ENCODE data around the gene TECTB.

Gene TECTB

GRCh38 chr10:112308125-112308502 is 24.9 kb downstream of the TECTB start:
- Mint-ChIP-seq H3K9me3 (ENCODE audit: low read depth) (no peaks in the 10 kb centered on the region), H3K27ac (no peak overlapping the region), H3K27me3 (peaks cover 16% of the 10 kb centered on the region), H3K4me3 (no peak overlapping the region), H3K36me3 (no peaks in the 10 kb centered on the region), H3K4me1 (ENCODE audit: low read depth) (no peaks in the 10 kb centered on the region)

GRCh38 chr10:112311481-112311880 is 28.3 kb downstream of the TECTB start:
- H3K9me3 Mint-ChIP-seq (ENCODE audit: low read depth), result no peaks in the 10 kb centered on the region
- peaks cover 21% of the 10 kb centered on the region for H3K27me3 Mint-ChIP-seq
- no peak overlapping the region for H3K4me3 Mint-ChIP-seq
- no peak overlapping the region for H3K27ac Mint-ChIP-seq
- H3K4me1 Mint-ChIP-seq (ENCODE audit: low read depth), result no peaks in the 10 kb centered on the region
- no peaks in the 10 kb centered on the region for H3K36me3 Mint-ChIP-seq

- H3K27ac Mint-ChIP-seq, result no peak overlapping the region
Measured at GRCh38 chr10:112313234-112313633, 30.0 kb downstream of the TECTB start.

GRCh38 chr10:112313911-112314310 is 30.7 kb downstream of the TECTB start:
- H3K27me3 Mint-ChIP-seq, result peaks cover 14% of the 10 kb centered on the region
- no peak overlapping the region for H3K4me3 Mint-ChIP-seq
- H3K9me3 Mint-ChIP-seq (ENCODE audit: low read depth), result no peaks in the 10 kb centered on the region
- no peaks in the 10 kb centered on the region for H3K4me1 Mint-ChIP-seq (ENCODE audit: low read depth)
- H3K36me3 Mint-ChIP-seq, result no peaks in the 10 kb centered on the region
- H3K27ac Mint-ChIP-seq, result no peak overlapping the region

More at GRCh38 chr10:112313234-112313633, 30.0 kb downstream of the TECTB start:
- no peaks in the 10 kb centered on the region for H3K36me3 Mint-ChIP-seq
- H3K27me3 Mint-ChIP-seq, result peaks cover 16% of the 10 kb centered on the region
- H3K9me3 Mint-ChIP-seq (ENCODE audit: low read depth), result no peaks in the 10 kb centered on the region
- no peak overlapping the region for H3K4me3 Mint-ChIP-seq
- H3K4me1 Mint-ChIP-seq (ENCODE audit: low read depth), result no peaks in the 10 kb centered on the region

- H3K4me3 Mint-ChIP-seq, result no peak overlapping the region
- H3K27ac Mint-ChIP-seq, result no peak overlapping the region
- H3K36me3 Mint-ChIP-seq, result no peaks in the 10 kb centered on the region
- peaks cover 14% of the 10 kb centered on the region for H3K27me3 Mint-ChIP-seq
- no peaks in the 10 kb centered on the region for H3K9me3 Mint-ChIP-seq (ENCODE audit: low read depth)
- no peaks in the 10 kb centered on the region for H3K4me1 Mint-ChIP-seq (ENCODE audit: low read depth)
Measured at GRCh38 chr10:112314822-112315474, 31.7 kb downstream of the TECTB start.

GRCh38 chr10:112327678-112328077 is 44.5 kb downstream of the TECTB start:
- no peak overlapping the region for H3K27ac Mint-ChIP-seq
- H3K4me1 Mint-ChIP-seq (ENCODE audit: low read depth), result peaks cover 1% of the 10 kb centered on the region
- H3K4me3 Mint-ChIP-seq, result no peak overlapping the region
- no peaks in the 10 kb centered on the region for H3K9me3 Mint-ChIP-seq (ENCODE audit: low read depth)
- H3K27me3 Mint-ChIP-seq, result peaks cover 6% of the 10 kb centered on the region
- no peaks in the 10 kb centered on the region for H3K36me3 Mint-ChIP-seq

GRCh38 chr10:112330162-112330561 is 47.0 kb downstream of the TECTB start:
- H3K36me3 Mint-ChIP-seq, result no peaks in the 10 kb centered on the region
- H3K9me3 Mint-ChIP-seq (ENCODE audit: low read depth), result no peaks in the 10 kb centered on the region
- H3K27ac Mint-ChIP-seq, result no peak overlapping the region
- H3K4me1 Mint-ChIP-seq (ENCODE audit: low read depth), result peaks cover 1% of the 10 kb centered on the region
- H3K4me3 Mint-ChIP-seq, result no peak overlapping the region
- H3K27me3 Mint-ChIP-seq, result peaks cover 4% of the 10 kb centered on the region

GRCh38 chr10:112330607-112331160 is 47.5 kb downstream of the TECTB start:
- Mint-ChIP-seq H3K36me3 (no peaks in the 10 kb centered on the region), H3K4me3 (no peak overlapping the region), H3K4me1 (ENCODE audit: low read depth) (peaks cover 1% of the 10 kb centered on the region), H3K27ac (no peak overlapping the region), H3K27me3 (no peaks in the 10 kb centered on the region), H3K9me3 (ENCODE audit: low read depth) (no peaks in the 10 kb centered on the region)

- Mint-ChIP-seq H3K36me3 (no peaks in the 10 kb centered on the region), H3K9me3 (ENCODE audit: low read depth) (no peaks in the 10 kb centered on the region), H3K27me3 (no peaks in the 10 kb centered on the region), H3K4me3 (no peak overlapping the region), H3K27ac (no peak overlapping the region), H3K4me1 (ENCODE audit: low read depth) (peaks cover 5% of the 10 kb centered on the region)
Measured at GRCh38 chr10:112332022-112332421, 48.8 kb downstream of the TECTB start.

- Mint-ChIP-seq H3K4me1 (ENCODE audit: low read depth) (peaks cover 5% of the 10 kb centered on the region), H3K9me3 (ENCODE audit: low read depth) (no peaks in the 10 kb centered on the region), H3K27me3 (peaks cover 3% of the 10 kb centered on the region), H3K4me3 (no peak overlapping the region), H3K36me3 (no peaks in the 10 kb centered on the region), H3K27ac (no peak overlapping the region)
Measured at GRCh38 chr10:112332509-112333228, 49.5 kb downstream of the TECTB start.

GRCh38 chr10:112333452-112333851 is 50.3 kb downstream of the TECTB start:
- H3K4me1 Mint-ChIP-seq (ENCODE audit: low read depth), result peaks cover 5% of the 10 kb centered on the region
- H3K27ac Mint-ChIP-seq, result no peak overlapping the region
- H3K4me3 Mint-ChIP-seq, result no peak overlapping the region
- H3K9me3 Mint-ChIP-seq (ENCODE audit: low read depth), result no peaks in the 10 kb centered on the region
- no peaks in the 10 kb centered on the region for H3K36me3 Mint-ChIP-seq
- peaks cover 3% of the 10 kb centered on the region for H3K27me3 Mint-ChIP-seq

GRCh38 chr10:112335111-112335867 is 52.1 kb downstream of the TECTB start:
- no peaks in the 10 kb centered on the region for H3K36me3 Mint-ChIP-seq
- H3K4me3 Mint-ChIP-seq, result no peak overlapping the region
- no peak overlapping the region for H3K27ac Mint-ChIP-seq
- H3K4me1 Mint-ChIP-seq (ENCODE audit: low read depth), result peaks cover 5% of the 10 kb centered on the region
- peaks cover 5% of the 10 kb centered on the region for H3K27me3 Mint-ChIP-seq
- no peaks in the 10 kb centered on the region for H3K9me3 Mint-ChIP-seq (ENCODE audit: low read depth)

- peaks cover 5% of the 10 kb centered on the region for H3K27me3 Mint-ChIP-seq
Measured at GRCh38 chr10:112335868-112336265, 52.7 kb downstream of the TECTB start.

GRCh38 chr10:112336556-112337201 is 53.5 kb downstream of the TECTB start:
- Mint-ChIP-seq H3K36me3 (no peaks in the 10 kb centered on the region), H3K27ac (no peak overlapping the region), H3K4me1 (ENCODE audit: low read depth) (peaks cover 4% of the 10 kb centered on the region), H3K9me3 (ENCODE audit: low read depth) (no peaks in the 10 kb centered on the region), H3K27me3 (peaks cover 5% of the 10 kb centered on the region), H3K4me3 (no peak overlapping the region)

More at GRCh38 chr10:112335868-112336265, 52.7 kb downstream of the TECTB start:
- H3K4me3 Mint-ChIP-seq, result no peak overlapping the region
- H3K27ac Mint-ChIP-seq, result no peak overlapping the region
- H3K36me3 Mint-ChIP-seq, result no peaks in the 10 kb centered on the region
- peaks cover 5% of the 10 kb centered on the region for H3K4me1 Mint-ChIP-seq (ENCODE audit: low read depth)
- H3K9me3 Mint-ChIP-seq (ENCODE audit: low read depth), result no peaks in the 10 kb centered on the region
